Measurements from ENCODE around the gene CHMP1A.

CHMP1A gene

GRCh38 chr16:89624777-89625761 lies 32.4 kb downstream of the CHMP1A start:
- no peak for DNase-seq (ENCODE audit: low spot score)
- no peak for TF ChIP-seq CTCF (IDR thresholded peaks at IDR 0.05; ENCODE audit: extremely low read depth, insufficient read depth, missing control alignments)
- in situ Hi-C loops (cut with MboI; ENCODE audit: low pct_unique_long_range_greater_than_20kb, low sequenced_read_pairs, unreplicated experiment) = no loop called here

- in situ Hi-C loops (cut with MboI; ENCODE audit: low pct_unique_long_range_greater_than_20kb, low sequenced_read_pairs, unreplicated experiment) = no loop called here
- no peak for DNase-seq (ENCODE audit: low spot score)
- TF ChIP-seq CTCF (IDR thresholded peaks at IDR 0.05; ENCODE audit: extremely low read depth, insufficient read depth, missing control alignments) = no peak
Measured at GRCh38 chr16:89623511-89624261, 33.8 kb downstream of the CHMP1A start.

- DNase-seq (ENCODE audit: low spot score) = no peak
- no peak for TF ChIP-seq CTCF (IDR thresholded peaks at IDR 0.05; ENCODE audit: extremely low read depth, insufficient read depth, missing control alignments)
- in situ Hi-C loops (cut with MboI; ENCODE audit: low pct_unique_long_range_greater_than_20kb, low sequenced_read_pairs, unreplicated experiment) = no loop called here
Measured at GRCh38 chr16:89621698-89622409, 35.7 kb downstream of the CHMP1A start.

GRCh38 chr16:89621136-89621697 lies 36.3 kb downstream of the CHMP1A start:
- TF ChIP-seq CTCF (IDR thresholded peaks at IDR 0.05; ENCODE audit: extremely low read depth, insufficient read depth, missing control alignments) = no peak
- no peak for DNase-seq (ENCODE audit: low spot score)
- in situ Hi-C loops (cut with MboI; ENCODE audit: low pct_unique_long_range_greater_than_20kb, low sequenced_read_pairs, unreplicated experiment) = no loop called here

GRCh38 chr16:89620406-89620841 lies 37.1 kb downstream of the CHMP1A start:
- in situ Hi-C loops (cut with MboI; ENCODE audit: low pct_unique_long_range_greater_than_20kb, low sequenced_read_pairs, unreplicated experiment) = no loop called here
- DNase-seq (ENCODE audit: low spot score) = no peak
- no peak for TF ChIP-seq CTCF (IDR thresholded peaks at IDR 0.05; ENCODE audit: extremely low read depth, insufficient read depth, missing control alignments)

GRCh38 chr16:89619840-89620239 lies 37.7 kb downstream of the CHMP1A start:
- in situ Hi-C loops (cut with MboI; ENCODE audit: low pct_unique_long_range_greater_than_20kb, low sequenced_read_pairs, unreplicated experiment) = no loop called here

More at GRCh38 chr16:89619840-89620239, 37.7 kb downstream of the CHMP1A start:
- DNase-seq (ENCODE audit: low spot score) = no peak
- no peak for TF ChIP-seq CTCF (IDR thresholded peaks at IDR 0.05; ENCODE audit: extremely low read depth, insufficient read depth, missing control alignments)
